Central memory CD4-positive, alpha-beta T cell (primary cell): ENCODE results near the gene BICDL2.

Source experiments
- DNase-seq: peaks from one replicate; pipeline ENCODE4 v3.0.0; 2022

Gene BICDL2

DNA sequence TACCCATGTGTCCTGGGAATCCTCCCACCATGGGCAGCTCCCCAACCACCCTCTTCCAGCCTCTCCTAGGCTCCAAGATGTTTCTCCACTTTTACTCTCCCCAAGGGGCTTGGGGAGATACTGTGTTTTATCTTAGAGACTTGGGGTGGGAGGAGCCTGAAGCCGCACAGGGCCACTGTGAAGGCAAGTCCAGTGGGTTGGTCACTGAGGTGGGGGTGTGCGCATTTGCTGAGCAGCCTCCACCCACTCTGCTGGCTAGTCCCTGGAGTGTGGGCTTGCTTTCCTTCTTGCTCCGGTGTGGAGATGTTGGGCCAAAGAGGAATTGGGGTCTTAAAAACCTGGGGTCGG is 28.1 kb downstream of the BICDL2 start:
- DNase-seq = no peak

DNA sequence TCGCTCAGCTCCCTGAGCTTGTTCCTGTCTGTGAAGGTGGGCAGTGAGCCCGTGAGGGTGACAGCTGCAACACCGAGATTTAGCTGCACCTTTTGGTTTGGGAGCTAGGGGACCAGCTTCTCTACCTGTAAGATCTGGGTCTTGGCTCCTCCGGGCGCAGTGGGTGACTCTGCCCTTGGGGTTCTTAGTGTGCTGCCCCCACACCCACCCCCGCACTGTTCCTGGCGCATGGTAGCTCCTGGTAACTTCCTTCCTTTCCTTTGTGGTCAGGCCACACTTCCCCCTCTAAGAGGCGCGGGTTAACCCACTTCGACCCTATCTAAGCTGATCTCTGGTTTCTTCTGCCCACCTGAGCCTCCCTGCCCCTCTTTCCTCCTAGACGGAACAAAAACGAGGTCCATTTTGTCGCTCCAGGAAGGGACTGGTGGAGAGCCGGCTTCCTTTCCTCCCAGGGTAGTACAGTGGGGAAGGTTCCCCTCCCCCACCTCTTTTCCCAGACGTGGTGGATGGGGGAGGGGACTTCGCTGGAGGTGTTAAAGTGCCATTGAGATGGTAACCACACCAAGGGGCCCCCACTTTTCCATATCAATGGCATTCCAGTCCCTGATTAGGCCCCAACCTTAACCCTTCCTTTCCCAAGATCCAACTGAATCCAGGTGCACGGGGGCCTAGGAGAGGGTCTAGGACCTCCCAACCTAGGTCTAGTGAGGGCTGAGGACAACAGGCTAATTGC is 28.6 kb downstream of the BICDL2 start:
- DNase-seq = no peak

DNA sequence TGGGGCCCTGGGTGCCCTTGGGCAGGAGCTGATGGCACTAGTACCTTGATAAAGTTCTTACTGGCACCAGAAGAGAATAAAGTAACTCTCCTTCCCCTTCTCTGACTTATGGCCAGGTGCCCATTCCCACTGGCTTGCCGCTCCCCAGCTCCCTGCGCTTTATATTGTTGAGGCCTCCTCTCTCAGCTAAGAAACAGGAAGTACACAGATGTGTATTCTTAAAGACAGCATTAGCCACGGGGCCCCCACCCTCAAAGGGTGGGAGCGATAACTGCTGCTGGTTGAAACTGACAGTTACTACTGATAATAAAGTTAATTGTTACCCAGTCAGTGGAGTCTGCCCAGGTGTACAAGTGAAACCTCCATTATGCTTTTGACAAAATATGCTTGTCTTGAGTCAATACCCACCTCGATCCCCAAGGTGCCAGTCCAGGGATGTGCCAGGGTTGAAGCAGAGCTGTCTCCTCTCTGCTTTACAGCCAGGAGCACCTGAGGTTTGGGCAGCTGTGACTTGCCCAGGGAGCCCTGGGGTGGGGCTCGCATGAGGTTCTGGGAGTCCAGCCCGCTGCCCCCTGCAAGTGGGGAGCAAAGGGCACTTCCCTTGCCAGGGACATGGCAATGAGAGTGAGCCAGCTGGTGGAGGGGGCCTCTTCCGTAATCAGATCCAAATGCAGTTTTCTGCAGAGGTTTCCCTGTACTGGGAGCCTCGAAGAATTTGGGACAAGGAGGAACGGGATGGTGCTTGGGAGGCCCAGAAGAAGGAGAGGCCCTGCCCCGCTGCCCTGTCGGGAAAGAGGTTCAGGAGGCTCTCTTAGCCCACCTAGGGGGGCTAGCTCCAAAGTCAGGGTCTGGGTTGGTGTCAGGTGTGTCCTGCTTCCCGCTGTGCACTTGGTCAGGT is 29.4 kb downstream of the BICDL2 start:
- no peak for DNase-seq

DNA sequence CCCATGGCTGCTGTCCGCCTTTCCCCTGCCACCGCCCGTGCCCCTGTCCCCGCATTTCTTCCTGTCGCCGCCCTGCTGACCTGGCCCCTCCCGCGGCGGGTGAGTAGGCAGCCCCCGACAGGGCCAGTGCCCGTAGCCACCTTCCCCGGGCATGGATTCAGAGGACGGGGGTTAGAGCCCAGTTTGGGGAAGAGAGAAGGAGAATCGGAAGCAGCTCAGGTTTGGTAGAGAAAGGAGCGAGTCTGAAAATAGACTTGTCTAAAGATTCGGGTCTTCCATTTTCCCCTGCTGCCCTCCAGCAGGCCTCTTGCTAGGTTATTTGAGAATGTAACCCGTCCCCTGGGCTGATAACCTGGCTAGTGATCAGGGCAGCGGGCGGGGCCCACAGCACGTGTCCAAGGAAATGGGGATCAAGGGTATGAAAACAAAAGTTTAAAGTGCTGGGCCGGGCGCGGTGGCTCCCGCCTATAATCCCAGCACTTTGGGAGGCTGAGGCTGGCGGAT is 31.9 kb downstream of the BICDL2 start:
- no peak for DNase-seq

DNA sequence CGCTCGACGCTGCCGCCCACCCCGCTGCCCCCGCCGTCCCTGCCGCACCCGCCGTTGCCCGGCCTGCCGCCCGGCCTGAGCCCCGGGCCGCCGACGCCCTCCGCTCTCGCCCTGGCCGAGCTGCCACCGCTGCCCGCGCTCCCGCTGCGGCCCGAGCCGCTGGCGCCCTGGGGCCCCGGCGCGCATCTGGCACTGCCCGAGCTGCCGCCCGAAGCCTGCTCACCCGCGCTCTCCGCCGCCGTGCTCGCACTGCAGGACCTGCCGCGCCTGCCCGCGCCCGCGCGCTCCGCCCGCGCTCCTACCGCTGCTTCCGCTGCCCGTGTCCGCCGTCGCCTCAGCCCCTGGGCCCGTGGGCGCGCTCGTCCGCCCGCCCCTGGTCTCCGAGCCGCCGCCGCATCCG is 32.4 kb downstream of the BICDL2 start:
- no peak for DNase-seq

DNA sequence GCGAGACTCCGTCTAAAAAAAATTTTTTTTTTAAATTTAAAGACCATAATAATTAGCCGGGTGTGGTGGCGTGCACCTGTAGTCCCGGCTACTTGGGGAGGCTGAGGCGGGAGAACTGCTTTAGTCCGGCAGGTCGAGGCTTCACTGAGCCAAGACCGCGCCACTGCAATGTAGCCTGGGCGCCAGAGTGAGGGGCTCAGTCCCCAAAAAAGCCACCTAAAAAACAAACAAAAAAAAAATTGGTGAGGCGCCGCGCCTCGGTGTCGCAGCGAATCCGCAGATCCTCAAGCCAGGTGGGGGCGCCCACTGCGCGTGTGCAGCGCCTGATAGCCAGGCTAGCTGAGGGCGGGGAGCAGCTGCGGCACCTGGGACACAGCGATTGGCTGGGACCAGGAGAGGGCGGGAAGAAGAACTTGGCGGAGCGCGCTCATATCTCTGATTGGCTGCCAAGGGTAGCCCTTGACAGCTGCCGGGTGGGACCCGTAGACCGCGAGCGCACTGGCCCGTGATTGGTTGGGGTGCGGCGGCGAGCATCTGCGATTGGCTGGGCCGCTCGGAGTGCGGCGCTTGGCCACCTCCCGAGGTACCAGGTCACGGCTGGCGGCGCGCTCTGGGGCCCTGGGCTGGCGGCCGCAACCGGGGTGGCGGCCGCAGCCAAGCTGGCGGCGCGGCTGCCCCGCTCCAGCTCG is 33.0 kb downstream of the BICDL2 start:
- peak; percentile 96 for DNase-seq

DNA sequence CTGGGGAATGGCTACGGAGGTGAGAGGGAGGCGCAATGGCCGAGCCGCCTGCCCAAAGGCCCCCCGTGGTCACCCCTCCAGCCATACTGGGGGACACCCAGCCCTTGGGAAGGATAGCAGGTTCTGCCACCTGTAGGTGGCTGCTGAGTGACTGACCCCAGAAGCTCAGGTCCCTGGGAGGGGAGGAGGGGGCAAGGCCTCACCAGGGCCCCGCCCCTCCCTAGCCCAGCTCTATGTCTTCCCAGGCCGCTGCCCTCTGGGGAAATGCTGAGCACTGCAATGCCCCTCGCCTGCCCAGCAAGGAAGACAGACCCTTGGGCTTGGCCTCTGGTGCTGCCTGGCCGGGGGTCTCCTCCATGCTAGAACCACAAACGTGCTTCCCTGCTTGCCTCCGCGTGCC is 35.4 kb downstream of the BICDL2 start:
- no peak for DNase-seq

DNA sequence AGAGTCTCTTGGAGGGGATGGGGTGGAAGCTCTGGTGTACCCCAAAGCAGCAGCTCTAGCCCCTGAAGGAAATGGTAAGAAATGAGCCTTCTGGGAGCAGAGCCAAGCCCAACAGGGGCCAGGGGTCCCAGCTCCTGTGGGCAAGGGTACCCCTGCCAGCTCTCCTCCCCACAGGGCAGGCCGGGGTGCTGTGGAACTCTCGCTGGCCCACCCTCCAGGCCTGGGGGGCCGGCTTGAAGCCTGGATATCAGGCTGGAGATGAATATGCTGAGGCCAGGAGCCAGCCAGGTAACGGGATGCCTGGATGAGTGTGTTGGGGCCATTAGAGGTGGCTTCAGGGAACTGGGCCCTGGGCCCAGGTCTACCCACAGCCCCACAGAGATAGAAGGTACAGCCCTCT is 36.2 kb downstream of the BICDL2 start:
- no peak for DNase-seq

DNA sequence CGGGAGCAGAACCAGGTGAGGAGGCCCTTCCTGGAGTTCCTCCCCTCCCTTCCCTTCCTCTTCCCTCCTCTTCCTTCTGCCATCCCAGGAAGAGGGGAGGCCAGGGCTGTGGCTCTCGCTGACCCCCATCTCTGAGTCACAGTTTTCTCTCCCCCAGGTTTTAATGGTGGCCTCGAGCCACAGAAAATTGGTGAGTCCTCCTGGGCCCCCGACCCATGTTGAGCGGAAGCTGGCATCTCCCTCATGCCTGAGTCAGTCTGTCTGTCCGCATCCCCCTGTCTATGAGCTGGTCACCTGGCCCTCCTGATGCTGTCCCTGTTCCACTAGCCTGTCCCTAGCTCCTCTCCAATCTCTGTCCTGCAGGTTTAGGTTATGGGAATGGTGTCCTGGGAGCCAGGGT is 36.8 kb downstream of the BICDL2 start:
- no peak for DNase-seq

DNA sequence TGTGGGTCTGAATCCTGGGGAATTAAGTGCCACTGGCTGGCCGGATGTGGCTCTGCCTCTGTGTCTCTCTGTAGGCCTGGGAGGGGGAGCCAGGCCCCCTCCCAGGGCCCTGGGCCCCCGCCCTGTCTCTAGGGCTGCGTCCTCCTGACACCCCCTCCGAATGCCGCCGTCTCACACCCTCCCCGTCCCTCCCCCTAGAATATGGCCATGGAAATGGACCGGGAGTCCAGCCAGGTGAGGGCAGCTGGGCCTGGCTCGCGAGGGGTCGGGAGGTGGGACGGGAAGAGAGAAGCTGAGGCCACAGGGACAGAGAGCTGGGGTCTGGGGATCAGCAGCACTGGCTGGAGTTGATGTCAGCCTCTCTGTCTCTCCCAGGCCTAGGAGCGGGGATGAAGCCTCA is 40.4 kb downstream of the BICDL2 start:
- no peak for DNase-seq

DNA sequence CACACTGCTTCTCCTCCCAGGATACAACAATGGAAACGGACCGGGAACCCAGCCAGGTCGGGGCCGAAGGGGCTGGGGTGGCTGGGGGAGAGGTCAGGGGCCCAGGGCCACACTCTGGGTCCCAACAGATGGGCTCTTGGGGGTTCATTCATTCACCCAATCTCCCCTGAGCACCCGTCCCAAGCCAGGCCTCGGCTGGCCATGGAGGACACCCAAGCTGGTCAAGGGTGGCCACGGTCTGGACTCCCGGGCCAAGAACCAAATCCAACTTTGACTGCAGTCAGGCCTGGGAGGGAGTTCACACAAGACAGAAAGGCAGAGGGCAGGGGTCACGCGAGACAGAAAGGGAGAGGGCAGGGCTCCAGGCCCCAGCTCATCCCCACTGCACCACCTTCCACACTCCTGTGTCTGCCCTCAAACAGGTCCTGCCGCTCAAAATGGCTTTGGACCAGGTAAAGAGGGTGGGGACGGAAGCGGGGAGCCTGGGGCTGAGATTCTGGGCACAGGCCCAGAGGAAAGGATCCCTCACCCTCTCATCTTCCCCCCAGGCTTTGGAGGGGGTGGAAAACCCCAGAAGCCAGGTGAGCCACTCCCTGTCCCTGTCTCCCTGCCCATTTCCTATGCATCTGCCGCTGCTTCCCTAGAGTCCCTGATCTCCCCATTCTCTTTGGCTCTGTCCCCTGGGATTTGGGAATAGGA is 44.2 kb downstream of the BICDL2 start:
- DNase-seq = no peak

DNA sequence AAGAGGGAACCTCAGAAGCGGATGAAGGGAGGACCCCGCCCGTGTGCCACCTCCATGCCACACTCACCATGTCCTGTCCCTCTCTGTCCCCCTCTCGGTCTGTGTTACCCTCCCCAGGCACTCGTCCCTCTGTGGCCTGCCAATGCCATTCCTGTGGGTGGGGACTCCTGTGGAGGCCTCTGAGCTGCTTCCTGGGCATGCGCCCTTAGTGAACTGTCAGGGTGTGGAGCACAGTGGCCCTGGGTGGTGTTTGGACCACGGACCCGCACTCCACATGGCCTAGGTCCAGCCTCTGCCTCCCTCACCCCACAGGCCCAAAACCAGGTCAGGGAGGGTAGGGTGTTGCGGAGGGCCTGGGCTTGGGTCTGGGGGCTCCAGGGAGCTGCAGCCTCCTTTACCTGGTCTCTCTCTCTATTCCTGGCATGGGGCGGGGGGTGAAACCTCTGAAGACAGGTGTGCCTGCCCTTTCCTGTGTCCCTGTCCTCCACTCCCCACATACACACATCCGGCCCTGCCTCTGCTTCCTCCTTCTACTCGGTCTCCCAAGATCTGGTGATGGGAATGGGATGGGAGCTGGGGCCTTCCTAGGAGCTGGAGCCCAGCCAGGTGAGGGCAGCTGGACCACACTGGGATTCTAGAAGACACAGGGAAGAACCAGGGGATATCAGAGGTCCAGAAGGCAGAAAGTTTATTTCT is 45.0 kb downstream of the BICDL2 start:
- DNase-seq = no peak

DNA sequence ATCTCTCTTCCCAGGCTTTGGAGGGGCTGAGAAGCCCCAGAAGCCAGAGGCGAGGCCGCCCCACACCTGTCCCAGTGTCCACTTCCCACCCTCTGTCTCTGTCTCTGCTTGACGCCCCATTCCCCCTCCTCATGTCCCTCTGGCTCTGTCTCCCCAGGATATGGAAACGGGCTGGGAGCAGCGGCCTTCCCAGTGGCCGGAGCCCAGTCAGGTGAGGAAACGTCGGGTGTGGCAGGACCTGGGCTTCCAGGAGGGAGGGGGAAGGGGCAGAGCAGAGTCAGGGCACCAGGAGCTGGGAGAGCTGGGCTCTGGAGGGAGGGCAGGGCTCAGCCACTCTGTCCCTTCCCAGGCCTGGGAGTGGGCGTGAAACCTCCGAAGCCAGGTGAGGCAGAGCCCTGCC is 45.9 kb downstream of the BICDL2 start:
- DNase-seq = no peak

DNA sequence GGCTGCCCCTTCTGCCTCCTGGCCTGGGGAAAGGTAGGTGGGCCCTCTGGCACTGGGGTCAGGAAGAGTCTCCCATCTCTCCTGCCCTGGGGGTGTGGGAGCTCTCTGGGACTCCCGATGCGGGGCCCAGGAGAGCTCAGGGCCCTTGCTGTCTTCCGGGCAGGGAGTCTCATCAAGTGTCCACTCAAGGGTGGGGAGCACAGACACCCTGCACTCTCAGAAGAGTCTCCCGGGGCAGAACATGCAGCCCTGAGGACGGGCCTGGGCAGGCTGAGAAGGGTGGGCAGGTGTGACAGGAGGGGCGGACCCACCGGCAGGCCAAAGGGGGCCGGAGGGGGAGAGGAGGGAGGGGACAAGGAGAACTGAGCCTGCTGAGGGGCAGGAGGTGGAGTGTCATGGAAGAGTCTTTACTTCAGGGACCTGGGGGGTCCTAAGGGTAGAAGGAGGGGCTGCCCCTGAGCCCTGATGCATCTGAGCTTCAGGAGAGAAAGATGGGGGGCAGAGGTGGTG is 48.1 kb downstream of the BICDL2 start:
- no peak for DNase-seq

DNA sequence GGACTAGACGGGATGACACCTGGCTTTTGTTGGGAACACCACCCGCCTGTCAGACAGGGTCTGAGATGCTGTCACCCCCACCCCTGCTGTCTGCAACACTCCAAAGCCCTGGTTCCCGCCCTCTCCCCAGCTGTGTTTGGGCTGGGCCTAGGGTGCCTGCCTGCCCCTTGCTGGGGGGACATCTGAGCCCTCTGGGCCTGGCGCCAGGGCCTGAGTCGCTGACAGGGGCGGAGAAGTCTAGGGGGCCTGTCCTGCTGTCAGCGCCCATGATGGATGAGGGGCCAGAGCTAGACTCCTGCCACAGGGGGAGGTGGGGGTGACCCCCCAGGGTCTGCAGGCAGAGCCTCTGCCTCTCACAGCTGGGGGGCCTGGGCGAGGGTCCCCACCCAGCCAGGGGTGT is 48.9 kb downstream of the BICDL2 start:
- no peak for DNase-seq

DNA sequence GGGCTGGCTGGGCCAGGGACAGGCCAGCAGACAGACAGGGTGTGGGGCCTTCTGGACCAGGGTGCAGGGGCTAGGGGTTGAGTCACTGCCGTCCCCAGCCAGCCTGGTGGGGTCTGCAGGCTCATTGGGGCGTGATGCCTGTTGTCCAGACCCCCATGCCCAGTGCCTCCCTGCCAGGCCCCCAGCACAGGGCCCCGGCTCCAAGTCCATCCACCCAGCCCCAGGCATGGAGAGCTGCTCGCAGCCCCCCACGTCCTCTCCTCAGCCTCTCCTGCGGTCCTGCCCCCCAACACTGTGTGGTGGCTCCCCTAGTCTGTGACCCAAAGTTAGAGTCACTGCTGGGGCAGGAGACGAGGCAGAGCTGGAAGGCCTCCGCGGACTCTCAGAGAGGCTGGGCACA is 49.5 kb downstream of the BICDL2 start:
- no peak for DNase-seq

DNA sequence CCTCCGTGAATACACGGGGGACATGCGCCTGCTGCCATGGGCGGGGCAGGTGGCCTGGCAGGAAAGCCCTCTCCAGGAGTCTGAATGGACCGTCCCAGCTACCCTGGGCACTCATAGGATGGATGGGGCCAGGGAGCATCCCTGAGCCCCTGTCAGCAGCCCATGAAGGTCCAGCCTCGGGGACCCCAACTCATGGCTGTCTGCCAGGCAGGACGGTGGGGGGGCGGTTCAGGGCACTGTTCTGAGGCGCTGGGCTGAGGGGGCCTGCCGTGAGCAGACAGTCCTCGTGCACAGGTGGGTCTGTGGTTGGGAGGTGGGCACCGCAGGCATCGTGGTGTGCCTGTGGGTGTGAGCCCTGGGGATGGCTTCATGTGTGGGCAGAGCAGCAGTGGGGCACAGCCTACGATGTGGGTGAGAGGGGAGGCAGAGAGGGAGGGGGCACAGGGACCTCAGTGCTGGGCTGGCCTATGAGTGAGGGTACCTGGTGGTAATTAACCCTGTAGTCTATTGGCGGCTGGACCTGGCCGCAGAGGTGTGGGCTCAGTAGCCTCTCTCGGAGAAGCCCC is 50.0 kb downstream of the BICDL2 start:
- no peak for DNase-seq

DNA sequence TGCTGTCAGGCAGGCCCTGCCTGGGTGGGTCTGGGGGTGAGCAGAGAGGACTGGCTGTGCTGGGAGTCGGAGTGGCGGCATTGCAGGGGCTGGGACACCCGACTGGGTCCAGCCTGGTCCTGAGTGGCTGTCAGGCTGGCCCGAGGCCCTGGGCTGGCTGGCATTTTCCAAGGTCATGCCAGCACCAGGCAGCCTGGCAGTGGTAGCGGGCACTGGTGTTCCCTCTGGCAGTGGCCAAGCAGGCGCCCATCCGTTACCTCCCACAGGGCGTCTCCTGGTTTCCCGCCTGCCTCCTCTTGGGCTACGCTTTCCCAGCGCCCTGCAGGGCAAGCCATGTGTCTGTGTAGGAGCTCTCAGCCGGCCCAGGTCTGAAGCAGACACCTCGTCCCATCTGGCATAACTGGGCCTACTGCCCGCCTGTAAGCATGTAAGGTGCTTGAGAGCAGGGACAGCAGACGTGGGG is 50.8 kb downstream of the BICDL2 start:
- no peak for DNase-seq

DNA sequence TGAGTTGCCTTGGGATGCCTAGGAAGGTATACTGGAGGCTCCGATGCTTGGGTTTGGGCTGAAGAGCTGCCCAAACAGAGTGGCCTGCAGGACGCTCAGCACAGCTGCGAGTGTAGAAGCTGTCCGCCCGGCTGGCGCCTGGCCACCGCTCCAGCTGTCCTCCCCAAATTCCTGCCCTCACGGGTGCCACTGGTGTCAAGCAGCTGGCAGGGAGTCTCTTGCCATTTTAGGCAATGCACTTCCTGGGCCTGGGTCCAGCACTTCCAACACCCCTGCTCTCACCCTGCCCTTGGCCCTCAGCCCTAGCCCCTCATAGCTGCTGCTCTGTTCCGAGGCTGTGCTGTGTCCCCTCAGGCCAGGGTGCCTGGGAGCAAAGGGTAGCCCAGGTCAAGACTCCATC is 51.3 kb downstream of the BICDL2 start:
- DNase-seq = no peak

DNA sequence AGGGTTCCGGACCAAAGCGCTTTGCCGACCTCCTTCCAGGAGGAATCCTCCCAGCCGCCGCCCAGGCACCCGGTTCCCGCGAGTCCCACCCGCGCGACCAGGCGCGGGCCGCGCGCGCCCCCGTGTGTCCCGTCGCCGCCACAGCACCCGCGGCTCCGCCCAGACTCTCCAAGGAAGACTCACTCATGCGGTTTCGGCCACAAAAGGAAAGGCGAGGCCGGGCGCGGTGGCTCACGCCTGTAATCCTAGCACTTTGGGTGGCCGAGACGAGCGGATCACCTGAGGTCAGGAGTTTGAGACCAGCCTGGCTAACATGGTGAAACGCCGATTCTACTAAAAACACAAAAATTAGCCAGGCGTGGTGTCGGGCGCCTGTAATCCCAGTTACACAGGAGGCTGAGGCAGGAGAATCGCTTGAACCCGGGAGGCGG is 53.0 kb downstream of the BICDL2 start:
- DNase-seq = no peak

DNA sequence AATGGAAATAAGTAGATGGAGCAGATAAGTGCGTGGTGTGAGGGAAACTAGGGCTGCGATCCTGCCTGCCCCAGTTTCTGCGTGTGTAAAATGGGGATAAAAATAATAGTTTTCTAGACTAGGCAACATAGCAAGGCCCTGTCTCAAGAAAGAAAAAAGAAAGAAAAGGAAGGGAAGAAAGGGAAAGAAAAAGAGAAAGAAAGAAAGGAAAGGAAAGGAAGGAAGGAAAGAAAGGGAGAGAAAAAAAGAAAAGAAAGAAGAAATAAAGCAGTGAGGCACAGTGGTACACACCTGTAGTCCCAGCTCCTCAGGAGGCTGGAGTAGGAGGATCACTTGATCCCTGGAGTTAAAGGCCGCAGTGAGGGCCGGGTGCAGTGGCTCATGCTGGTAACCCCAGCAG is 54.3 kb downstream of the BICDL2 start:
- no peak for DNase-seq

DNA sequence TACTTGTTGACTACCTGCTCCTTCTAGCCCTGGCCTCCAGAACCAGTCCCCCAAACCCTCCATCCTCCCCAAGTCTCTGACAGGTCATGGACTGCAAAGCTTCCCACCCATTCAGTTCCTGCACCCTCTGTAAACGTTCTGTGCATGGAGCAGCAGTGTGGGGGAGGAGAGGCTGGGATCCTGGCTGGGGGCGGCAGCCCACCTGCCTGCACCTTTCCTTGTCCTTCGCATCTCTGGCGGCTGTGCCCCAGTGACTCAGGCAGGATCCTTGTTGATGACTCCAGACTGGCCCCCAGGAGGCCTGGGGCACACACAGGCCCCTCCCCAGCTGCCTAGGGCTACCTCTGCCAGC is 54.9 kb downstream of the BICDL2 start:
- DNase-seq = no peak
